HL-60 (cell line): ENCODE measurements around the gene SH3RF3.

Experiments
- POLR2AphosphoS5 ChIP-seq: IDR thresholded peaks from 2 replicates; pipeline ENCODE4 v1.6.1; 2012; ENCODE audit warnings: low read depth
- TF ChIP-seq, protein P1 (sequence below): IDR thresholded peaks from one replicate; pipeline ENCODE4 v1.5.1; 2011; ENCODE audit warnings: low read length, control low read depth, inconsistent platforms; ENCODE audit not compliant: insufficient read depth
- TF ChIP-seq, protein P2 (sequence below): IDR thresholded peaks from 2 replicates; pipeline ENCODE4 v1.6.1; 2012; ENCODE audit warnings: low read depth; ENCODE audit not compliant: insufficient replicate concordance

DNA sequence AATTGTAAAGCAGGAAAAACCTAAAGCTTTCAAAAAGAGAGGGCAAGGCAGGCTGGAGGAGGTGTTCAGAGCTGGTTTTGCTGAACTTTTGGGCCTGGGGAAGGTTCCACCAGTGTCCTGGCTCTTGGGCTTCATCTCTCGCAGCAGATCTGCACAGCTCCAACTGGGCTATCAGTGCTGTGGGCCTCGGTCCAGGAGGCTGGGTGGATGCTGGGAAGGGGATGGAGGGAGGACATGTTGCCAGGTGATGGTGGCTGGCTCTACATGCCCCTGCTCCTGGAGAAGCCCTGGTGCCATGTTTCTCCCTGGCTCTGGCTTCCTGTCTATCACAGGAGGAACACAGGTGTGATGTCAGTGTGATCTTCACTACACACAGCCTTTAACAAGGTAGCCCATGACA lies 187.1 kb downstream of the SH3RF3 start:
- TF ChIP-seq POLR2AphosphoS5 = no peak
- TF ChIP-seq, protein P1, sequence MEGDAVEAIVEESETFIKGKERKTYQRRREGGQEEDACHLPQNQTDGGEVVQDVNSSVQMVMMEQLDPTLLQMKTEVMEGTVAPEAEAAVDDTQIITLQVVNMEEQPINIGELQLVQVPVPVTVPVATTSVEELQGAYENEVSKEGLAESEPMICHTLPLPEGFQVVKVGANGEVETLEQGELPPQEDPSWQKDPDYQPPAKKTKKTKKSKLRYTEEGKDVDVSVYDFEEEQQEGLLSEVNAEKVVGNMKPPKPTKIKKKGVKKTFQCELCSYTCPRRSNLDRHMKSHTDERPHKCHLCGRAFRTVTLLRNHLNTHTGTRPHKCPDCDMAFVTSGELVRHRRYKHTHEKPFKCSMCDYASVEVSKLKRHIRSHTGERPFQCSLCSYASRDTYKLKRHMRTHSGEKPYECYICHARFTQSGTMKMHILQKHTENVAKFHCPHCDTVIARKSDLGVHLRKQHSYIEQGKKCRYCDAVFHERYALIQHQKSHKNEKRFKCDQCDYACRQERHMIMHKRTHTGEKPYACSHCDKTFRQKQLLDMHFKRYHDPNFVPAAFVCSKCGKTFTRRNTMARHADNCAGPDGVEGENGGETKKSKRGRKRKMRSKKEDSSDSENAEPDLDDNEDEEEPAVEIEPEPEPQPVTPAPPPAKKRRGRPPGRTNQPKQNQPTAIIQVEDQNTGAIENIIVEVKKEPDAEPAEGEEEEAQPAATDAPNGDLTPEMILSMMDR = no peak
- TF ChIP-seq, protein P2, sequence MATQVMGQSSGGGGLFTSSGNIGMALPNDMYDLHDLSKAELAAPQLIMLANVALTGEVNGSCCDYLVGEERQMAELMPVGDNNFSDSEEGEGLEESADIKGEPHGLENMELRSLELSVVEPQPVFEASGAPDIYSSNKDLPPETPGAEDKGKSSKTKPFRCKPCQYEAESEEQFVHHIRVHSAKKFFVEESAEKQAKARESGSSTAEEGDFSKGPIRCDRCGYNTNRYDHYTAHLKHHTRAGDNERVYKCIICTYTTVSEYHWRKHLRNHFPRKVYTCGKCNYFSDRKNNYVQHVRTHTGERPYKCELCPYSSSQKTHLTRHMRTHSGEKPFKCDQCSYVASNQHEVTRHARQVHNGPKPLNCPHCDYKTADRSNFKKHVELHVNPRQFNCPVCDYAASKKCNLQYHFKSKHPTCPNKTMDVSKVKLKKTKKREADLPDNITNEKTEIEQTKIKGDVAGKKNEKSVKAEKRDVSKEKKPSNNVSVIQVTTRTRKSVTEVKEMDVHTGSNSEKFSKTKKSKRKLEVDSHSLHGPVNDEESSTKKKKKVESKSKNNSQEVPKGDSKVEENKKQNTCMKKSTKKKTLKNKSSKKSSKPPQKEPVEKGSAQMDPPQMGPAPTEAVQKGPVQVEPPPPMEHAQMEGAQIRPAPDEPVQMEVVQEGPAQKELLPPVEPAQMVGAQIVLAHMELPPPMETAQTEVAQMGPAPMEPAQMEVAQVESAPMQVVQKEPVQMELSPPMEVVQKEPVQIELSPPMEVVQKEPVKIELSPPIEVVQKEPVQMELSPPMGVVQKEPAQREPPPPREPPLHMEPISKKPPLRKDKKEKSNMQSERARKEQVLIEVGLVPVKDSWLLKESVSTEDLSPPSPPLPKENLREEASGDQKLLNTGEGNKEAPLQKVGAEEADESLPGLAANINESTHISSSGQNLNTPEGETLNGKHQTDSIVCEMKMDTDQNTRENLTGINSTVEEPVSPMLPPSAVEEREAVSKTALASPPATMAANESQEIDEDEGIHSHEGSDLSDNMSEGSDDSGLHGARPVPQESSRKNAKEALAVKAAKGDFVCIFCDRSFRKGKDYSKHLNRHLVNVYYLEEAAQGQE = no peak
